ENCODE measurements around the gene BLOC1S1. TPM values are rescaled to one million over a fixed set of nuclear protein-coding genes. Genes with fewer than 3 reads are reported as not detected.
A peak's percentile ranks its signal among the peaks of the same experiment; 100 is the strongest.

The BLOC1S1 gene
- total RNA-seq, 1 donor from 2014 or later: 134 TPM

- TF ChIP-seq CTCF (IDR thresholded peaks at IDR 0.05): no peak
- peak overlapping the region; percentile 26 for H3K27ac ChIP-seq
- ATAC-seq: no peak
- intact Hi-C loops (cut with DNase I): no loop called here
- no peaks in the 10 kb centered on the region for H3K9me3 ChIP-seq
- DNase-seq: no peak
- H3K27me3 ChIP-seq (ENCODE audit: low read depth): no peaks in the 10 kb centered on the region
- peaks cover 58% of the 10 kb centered on the region for H3K36me3 ChIP-seq
- H3K4me3 ChIP-seq: no peak overlapping the region
- H3K4me1 ChIP-seq: peaks cover 65% of the 10 kb centered on the region
Observed at GRCh38 chr12:55721601-55722213, 5.9 kb downstream of the BLOC1S1 start.

GRCh38 chr12:55722948-55723347, 7.1 kb downstream of the BLOC1S1 start:
- peaks cover 65% of the 10 kb centered on the region for H3K36me3 ChIP-seq

GRCh38 chr12:55723516-55724225, 7.8 kb downstream of the BLOC1S1 start:
- TF ChIP-seq CTCF (IDR thresholded peaks at IDR 0.05): no peak
- H3K4me3 ChIP-seq: no peak overlapping the region
- H3K9me3 ChIP-seq: no peaks in the 10 kb centered on the region
- DNase-seq: no peak
- H3K36me3 ChIP-seq: peaks cover 60% of the 10 kb centered on the region
- intact Hi-C loops (cut with DNase I): no loop called here
- ATAC-seq: no peak
- no peak overlapping the region for H3K27ac ChIP-seq
- H3K4me1 ChIP-seq: peaks cover 57% of the 10 kb centered on the region
- H3K27me3 ChIP-seq (ENCODE audit: low read depth): no peaks in the 10 kb centered on the region

More at GRCh38 chr12:55722948-55723347, 7.1 kb downstream of the BLOC1S1 start:
- no peaks in the 10 kb centered on the region for H3K9me3 ChIP-seq
- no peak for DNase-seq
- TF ChIP-seq CTCF (IDR thresholded peaks at IDR 0.05): no peak
- H3K27ac ChIP-seq: no peak overlapping the region
- intact Hi-C loops (cut with DNase I): no loop called here
- H3K4me1 ChIP-seq: peaks cover 63% of the 10 kb centered on the region
- ATAC-seq: no peak
- no peaks in the 10 kb centered on the region for H3K27me3 ChIP-seq (ENCODE audit: low read depth)
- H3K4me3 ChIP-seq: no peak overlapping the region

- ATAC-seq: no peak
- H3K9me3 ChIP-seq: no peaks in the 10 kb centered on the region
- H3K4me3 ChIP-seq: no peak overlapping the region
- H3K36me3 ChIP-seq: peaks cover 57% of the 10 kb centered on the region
- H3K4me1 ChIP-seq: peaks cover 50% of the 10 kb centered on the region
- peak; percentile 77 for DNase-seq
- TF ChIP-seq CTCF (IDR thresholded peaks at IDR 0.05): peak; percentile 54
- intact Hi-C loops (cut with DNase I): no loop called here
- H3K27ac ChIP-seq: no peak overlapping the region
- no peaks in the 10 kb centered on the region for H3K27me3 ChIP-seq (ENCODE audit: low read depth)
Observed at GRCh38 chr12:55724226-55724939, 8.5 kb downstream of the BLOC1S1 start.

- no peak overlapping the region for H3K4me3 ChIP-seq
- peaks cover 49% of the 10 kb centered on the region for H3K4me1 ChIP-seq
- no peaks in the 10 kb centered on the region for H3K27me3 ChIP-seq (ENCODE audit: low read depth)
- H3K36me3 ChIP-seq: peaks cover 52% of the 10 kb centered on the region
- intact Hi-C loops (cut with DNase I): no loop called here
- TF ChIP-seq CTCF (IDR thresholded peaks at IDR 0.05): no peak
- no peak for DNase-seq
- no peak for ATAC-seq
- H3K27ac ChIP-seq: no peak overlapping the region
- H3K9me3 ChIP-seq: no peaks in the 10 kb centered on the region
Observed at GRCh38 chr12:55724940-55725309, 9.1 kb downstream of the BLOC1S1 start.

Measured in lower lobe of right lung (tissue), 2 donors.